GM10248 (cell line): ENCODE measurements around the gene ING2.
"Not testable (repeated sequence)": the region's sequence is repeated elsewhere in the genome, so short reads cannot be mapped to it uniquely, and the experiment has no call there.

Experiments used
- CTCF ChIA-PET: fragments of 300-600 bp; sonication (Branson Sonifier 250); formaldehyde crosslinking; extraction: SDS; loops from one replicate; lab custom pipeline; 2021; ENCODE audit warnings: antibody characterized with exemption; lab: Yijun Ruan, JAX
- POLR2A ChIA-PET: fragments of 350-650 bp; sonication (Branson Sonifier 250); formaldehyde crosslinking; extraction: SDS; loops from one replicate; lab custom pipeline; 2020; ENCODE audit warnings: antibody characterized with exemption; lab: Yijun Ruan, JAX
- DNase-seq: peaks from one replicate; pipeline ENCODE4 v3.0.0; 2012; ENCODE audit errors: extremely low spot score
- TF ChIP-seq, protein P1 (sequence below): IDR thresholded peaks from 2 replicates; pipeline ENCODE4 v1.5.1; 2012; ENCODE audit warnings: mild to moderate bottlenecking, low read depth; ENCODE audit errors: extremely low read depth, missing control alignments, control extremely low read depth

ING2 gene

DNA sequence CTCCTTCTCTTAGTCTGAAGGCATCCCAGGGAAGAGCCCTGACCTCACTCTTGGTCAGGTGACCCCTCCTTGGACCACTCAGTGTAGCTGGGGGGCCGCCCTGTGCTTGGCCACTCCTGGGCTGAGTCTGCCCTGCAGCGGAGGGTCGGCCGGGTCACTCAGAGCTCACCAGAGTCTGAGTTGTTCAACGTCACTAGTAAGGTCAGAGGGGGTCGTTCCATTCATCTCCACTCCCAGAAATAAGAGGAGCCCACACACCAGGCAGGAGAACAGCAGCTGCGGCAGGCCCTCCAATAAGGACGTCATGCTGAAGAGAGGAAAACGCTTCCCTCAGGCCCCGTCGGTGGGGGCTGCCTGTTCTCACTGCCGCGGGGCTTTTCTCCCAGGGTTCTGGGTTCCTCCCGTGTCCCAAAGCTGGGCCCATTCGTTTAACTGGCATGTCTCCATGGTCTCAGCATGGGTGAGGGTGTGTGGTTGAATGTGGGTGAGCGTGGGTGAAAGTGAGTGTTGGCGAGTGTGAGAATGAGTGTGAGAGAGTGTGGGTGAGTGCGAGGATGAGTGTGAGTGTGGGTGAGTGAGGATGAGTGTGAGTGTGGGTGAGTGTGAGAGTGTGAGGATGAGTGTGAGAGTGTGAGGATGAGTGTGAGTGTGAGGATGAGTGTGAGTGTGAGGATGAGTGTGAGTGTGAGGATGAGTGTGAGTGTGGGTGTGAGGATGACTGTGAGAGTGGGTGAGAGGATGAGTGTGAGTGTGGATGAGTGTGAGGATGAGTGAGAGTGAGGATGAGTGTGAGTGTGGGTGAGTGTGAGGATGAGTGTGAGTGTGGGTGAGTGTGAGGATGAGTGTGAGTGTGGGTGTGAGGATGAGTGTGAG is 47.7 kb downstream of the ING2 start:
- TF ChIP-seq, protein P1, sequence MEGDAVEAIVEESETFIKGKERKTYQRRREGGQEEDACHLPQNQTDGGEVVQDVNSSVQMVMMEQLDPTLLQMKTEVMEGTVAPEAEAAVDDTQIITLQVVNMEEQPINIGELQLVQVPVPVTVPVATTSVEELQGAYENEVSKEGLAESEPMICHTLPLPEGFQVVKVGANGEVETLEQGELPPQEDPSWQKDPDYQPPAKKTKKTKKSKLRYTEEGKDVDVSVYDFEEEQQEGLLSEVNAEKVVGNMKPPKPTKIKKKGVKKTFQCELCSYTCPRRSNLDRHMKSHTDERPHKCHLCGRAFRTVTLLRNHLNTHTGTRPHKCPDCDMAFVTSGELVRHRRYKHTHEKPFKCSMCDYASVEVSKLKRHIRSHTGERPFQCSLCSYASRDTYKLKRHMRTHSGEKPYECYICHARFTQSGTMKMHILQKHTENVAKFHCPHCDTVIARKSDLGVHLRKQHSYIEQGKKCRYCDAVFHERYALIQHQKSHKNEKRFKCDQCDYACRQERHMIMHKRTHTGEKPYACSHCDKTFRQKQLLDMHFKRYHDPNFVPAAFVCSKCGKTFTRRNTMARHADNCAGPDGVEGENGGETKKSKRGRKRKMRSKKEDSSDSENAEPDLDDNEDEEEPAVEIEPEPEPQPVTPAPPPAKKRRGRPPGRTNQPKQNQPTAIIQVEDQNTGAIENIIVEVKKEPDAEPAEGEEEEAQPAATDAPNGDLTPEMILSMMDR: no peak
- no peak for DNase-seq
- CTCF ChIA-PET: no interaction called here
- POLR2A ChIA-PET: no interaction called here

DNA sequence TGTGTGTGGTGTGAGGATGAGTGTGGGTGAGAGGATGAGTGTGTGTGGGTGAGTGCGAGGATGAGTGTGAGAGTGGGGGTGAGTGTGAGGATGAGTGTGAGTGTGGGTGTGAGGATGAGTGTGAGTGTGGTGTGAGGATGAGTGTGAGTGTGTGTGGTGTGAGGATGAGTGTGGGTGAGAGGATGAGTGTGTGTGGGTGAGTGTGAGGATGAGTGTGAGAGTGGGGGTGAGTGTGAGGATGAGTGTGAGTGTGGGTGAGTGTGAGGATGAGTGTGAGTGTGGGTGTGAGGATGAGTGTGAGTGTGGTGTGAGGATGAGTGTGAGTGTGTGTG is 48.3 kb downstream of the ING2 start:
- POLR2A ChIA-PET, CTCF ChIA-PET: not testable (repeated sequence)

DNA sequence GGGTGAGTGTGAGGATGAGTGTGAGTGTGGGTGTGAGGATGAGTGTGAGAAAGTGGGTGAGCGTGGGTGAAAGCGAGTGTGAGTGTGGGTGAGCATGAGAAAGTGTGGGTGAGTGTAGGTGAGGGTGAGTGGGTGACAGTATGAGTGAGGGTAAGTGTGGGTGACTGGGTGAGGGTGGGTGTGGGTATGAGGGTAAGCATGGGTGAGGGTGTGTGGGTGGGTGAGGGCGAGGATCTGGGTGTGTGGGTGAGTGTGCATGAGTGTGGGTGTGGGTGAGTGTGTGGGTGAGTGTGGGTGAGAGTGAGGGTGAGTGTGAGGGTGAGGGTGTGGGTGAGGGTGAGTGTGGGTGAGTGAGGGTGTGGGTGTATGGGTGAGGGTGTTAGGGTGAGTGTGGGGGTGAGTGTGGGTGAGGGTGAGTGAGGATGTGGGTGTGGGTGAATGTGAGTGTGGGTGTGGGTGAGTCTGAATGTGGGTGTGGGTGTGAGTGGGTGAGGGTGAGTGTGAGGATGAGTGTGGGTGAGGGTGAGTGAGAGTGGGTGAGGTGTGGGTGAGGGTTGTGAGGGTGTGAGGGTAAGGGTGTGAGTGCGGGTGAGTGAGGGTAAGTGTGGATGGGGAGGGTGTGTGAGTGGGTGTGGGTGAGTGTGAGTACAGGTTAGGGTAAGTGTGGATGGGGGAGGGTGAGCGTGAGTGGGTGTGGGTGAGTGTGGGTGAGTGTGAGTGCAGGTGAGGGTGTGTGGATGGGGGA is 48.9 kb downstream of the ING2 start:
- no peak for DNase-seq
- TF ChIP-seq, protein P1: no peak
- CTCF ChIA-PET: no interaction called here
- POLR2A ChIA-PET: no interaction called here

More for the DNA sequence above, 48.3 kb downstream of the ING2 start:
- not testable (repeated sequence) for DNase-seq

DNA sequence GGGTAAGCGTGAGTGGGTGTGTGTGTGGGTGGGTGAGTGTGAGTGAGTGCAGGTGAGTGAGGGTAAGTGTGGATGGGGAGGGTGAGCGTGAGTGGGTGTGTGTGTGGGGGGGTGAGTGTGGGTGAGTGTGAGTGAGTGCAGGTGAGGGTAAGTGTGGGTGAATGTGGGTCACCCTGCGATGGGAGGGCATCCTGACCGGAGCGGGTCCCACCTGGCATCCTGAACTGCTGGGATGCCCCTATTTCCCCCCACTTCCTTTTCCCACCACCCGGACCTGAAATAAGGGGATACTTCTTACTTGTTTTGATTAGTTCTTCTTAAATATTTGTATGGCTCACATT is 49.5 kb downstream of the ING2 start:
- no peak for DNase-seq
- TF ChIP-seq, protein P1: no peak
- CTCF ChIA-PET: no interaction called here
- POLR2A ChIA-PET: no interaction called here

DNA sequence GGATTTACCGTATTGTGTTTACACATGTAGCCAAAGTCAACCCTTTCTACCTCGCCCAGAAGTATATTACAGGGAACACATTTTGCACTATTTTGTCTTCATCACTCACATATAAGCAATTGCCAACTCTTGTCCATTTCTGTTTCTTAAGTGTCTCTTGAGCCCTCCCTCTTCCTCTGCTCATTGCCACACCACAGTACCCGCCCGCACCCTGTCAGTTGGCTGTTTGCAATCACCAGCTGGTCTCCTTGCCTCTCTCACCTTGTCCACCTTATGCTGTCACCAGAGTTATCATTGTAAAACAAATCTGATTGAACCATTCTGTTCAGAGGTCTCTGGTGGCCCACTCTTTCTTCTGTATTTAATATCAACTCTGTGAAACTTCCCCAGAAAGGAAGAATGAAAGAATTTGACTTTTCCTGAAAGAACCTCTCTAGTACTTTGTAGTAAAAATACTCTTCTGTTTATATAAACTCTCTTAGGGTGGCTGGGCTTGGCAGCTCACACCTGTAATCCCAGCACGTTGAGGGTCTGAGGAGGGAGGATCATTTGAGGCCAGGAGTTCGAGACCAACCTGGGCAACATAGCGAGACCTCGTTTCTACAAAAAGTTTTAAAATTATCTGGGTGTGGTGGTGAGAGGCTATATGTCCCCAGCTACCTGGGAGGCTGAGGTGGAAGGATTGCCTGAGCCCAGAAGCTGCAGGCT is 50.2 kb downstream of the ING2 start:
- POLR2A ChIA-PET: no interaction called here
- CTCF ChIA-PET: no interaction called here
- TF ChIP-seq, protein P1: no peak
- no peak for DNase-seq

DNA sequence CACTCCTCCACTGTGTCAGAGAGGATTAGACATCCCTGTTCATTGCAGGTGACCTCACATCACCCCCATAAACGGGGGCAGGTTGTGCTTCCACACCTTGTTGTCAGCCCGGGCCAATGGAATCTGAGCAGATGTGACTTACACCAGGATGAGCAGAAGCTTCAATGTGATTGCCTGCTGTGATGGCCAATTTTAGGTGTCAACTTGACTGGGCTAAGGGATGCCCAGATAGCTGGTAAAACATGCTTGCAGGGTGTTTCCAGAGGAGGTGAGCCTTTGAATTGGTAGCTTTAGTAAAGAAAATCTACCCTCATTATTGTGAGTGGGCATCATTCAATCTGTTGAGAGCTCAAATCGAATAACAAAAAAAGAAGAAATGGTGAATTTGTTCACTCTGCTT is 52.1 kb downstream of the ING2 start:
- DNase-seq: no peak
- TF ChIP-seq, protein P1: no peak
- ChIA-PET POLR2A (no interaction called here), CTCF (no interaction called here)
